ENCODE measurements around the gene ZNF770.
"Not testable (repeated sequence)": the region's sequence is repeated elsewhere in the genome, so short reads cannot be mapped to it uniquely, and the experiment has no call there.

ZNF770 gene

DNA sequence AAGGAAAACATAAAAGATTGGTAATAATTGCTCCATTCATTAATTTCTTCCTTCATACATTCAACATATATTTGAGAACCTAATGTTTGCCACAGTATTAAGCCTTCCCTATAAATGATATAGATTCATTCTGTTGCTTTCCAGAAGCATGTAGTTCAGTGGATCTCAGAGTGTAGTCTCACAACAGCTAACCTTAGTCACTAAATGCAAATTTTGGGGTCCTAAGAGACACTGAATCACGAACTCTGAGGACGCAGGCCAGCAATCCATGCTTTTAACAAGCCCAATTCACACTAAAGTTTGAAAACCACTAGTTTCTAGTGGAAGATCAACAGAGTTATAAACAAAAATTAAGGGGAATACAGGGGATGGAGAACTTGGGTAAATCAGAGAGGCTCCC is 11.3 kb downstream of the ZNF770 start:
- DNase-seq (ENCODE audit: low read depth in 2 of 2), result no peak

DNA sequence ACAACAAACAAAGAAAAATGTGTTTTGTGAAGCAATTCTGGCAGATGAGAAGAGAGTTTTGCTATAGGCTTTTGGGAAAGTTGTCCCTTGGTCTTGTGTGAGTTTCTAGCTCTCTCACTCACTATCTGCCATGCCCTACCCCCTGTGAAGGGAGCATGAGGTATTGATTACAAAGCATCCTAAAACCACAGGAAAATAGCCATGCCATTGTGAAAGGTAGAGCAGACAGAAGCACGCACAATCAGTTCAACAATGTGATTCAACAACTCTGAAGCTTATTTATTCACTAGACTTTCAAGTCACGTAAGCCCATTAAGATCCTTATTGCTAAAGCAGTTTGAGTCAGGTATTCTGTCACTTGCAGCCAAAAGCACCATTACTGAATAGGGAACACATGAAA is 12.0 kb downstream of the ZNF770 start:
- no peak for DNase-seq (ENCODE audit: low read depth in 2 of 2)

DNA sequence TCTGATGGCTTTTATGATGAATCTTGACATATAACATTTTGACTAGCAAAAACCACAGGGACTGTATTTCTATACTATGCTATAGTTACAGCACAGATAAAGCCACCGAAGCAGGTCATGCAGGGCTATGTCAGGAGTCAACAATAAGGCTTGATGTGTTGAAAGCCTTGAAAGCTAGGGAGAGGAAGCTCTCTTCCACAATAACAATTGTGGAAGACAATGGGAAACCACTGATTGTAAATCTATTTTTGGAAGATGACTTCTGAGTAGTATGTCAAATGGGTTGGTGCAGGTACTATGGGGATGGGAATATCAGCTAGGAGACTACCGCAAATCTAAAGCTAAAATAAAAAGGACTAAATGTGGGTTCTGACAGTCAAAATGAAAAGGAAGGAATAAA is 14.6 kb downstream of the ZNF770 start:
- no peak for DNase-seq (ENCODE audit: low read depth in 2 of 2)

DNA sequence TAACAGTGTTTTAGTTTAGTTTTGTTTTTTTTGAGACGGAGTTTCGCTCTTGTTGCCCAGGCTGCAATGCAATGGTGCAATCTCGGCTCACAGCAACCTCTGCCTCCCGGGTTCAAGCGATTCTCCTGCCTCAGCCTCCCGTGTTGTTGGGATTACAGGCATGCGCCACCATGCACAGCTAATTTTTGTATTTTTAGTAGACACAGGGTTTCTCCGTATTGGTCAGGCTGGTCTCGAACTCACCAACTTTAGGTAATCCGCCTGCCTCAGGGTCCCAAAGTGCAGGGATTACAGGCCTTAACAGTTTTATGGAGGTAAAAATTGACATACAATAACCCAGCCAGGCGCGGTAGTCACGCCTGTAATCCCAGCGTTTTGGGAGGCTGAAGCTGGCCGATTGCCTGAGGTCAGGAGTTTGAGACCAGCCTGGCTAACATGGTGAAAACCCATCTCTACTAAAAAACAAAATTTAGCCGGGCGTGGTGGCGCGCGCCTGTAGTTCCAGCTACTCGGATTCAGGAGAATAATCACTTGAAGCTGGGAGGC is 17.9 kb downstream of the ZNF770 start:
- DNase-seq (ENCODE audit: low read depth in 2 of 2), result not testable (repeated sequence)

DNA sequence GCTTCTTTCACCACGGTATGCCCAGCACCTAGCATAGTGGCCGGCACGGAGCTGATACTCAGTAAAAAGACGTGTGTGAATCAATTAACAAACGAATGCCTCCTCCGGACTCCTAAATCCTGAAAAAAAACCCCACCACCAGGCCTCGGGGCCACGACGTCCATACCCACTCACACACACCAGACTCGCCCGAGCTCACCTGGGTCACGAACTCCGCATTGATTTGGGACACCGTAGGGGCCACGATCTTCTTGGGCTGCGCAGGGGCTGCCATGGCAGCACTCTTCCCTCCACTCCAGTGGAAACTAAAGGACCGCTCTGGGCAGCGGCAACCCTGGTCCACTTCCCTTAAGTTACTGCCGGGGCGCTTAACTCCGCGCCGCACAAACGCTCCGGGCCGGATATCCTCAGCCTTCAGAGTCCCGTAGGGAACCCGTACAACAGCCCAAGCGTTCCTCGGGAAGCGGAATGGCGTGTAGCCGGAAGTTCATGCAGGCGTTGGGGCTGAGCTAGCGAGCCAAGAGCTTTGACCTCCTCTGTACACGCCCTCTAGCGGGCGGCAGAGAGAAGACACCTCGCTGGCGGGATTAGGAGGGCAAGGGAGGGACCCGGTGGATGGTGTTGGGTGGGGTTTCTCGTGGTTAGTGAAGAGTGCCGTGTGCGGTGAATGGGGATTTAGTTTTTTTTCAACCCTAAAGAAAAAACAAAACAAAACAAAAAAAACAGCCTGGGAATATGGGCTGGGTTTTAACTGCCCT is 18.6 kb downstream of the ZNF770 start, which contains the start of gene AQR:
Gene AQR, minus strand, starts transcription at position 403 of the 758 bp plus-strand sequence. Its CDS starts 129 bp downstream, at position 274.
- DNase-seq (ENCODE audit: low read depth in 2 of 2), result peak; percentile 81 to 90

DNA sequence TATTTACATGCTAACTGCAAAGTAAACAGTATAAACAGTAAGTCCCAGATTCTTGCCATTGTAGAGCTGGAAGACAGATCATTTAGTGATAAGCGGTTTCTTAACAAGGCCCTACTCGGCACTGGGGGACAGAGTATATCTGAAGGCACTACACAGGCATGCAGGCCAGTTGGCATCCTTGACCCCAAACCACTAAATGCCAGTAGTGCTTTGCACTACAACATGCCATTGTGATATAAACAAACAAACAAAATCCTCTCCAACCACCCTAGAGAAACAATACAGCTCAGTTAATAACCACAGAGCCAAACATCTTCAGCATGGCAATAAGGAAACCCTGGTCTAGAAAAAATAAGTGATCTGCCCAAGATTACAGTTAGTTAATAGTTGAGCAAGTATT is 23.8 kb downstream of the ZNF770 start:
- DNase-seq (ENCODE audit: low read depth in 2 of 2), result no peak

DNA sequence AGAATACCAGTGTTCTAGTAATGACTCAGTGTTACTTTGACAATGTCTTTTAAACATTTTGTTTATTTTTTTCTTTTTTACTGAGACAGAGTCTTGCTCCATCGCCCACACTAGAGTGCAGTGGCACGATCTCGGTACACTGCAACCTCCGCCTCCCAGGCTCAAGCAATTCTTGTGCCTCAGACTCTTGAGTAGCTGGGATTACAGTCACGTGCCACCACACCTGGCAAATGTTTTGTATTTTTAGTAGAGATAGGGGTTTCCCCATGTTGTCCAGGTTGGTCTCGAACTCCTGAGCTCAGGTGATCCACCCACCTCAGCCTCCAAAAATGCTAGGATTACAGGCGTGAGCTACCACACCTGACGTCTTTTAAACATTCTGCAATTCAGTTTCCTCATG is 34.2 kb downstream of the ZNF770 start:
- no peak for DNase-seq (ENCODE audit: low read depth in 2 of 2)

DNA sequence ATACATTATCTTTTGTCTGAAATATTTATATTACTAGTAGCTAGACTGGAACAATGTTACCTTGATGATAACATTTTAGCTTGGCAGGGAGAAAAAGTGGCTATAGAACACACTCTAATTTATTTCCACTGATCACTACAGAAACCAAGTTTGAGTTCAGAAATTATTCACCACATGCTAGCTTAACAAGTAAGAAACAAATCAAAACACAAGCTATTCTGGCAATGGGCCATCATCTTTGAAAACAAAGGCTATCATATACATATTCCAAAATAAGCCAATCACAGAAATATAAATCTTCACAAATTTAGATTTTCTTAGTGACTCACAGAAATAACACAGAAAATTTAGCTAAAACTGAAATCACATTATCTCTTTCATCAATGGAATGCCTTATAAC is 35.6 kb downstream of the ZNF770 start:
- DNase-seq (ENCODE audit: low read depth in 2 of 2), result no peak

DNA sequence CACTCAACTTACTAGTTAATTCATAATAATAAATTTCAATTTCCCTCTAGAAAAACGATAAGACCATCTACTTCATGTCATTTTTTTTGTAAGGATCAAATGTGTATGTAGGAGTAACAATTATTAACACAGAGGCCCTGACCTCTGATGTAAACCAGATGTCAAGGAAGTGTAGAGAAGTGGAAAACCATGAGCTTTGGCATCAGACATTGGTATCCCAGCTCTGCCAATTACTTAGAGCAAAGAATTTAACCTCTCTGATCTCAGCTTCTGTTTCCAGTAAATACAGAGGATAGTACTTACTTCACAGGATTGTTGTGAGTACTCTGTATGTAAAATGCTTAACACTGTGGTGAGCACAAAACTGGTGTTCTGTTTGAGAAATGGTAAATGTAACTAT is 36.1 kb downstream of the ZNF770 start:
- DNase-seq (ENCODE audit: low read depth in 2 of 2), result no peak

DNA sequence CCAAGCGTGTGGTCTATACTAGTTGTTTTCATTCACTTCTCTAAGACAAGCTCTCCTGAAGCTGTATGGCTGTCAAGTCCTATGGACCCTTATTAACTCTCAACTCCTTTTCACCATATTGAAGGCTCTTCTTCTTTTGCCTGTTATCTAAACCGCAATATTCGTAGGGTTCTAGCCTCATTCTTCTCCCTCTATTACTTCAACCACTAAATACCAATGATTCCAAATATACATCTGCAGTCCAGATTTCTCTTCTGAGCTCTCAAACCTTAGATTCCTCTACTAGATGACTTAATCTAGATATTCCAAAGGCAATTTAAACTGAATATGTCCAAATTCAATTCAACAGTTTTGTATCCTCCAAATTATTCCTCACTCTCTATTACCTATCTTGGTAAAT is 43.2 kb downstream of the ZNF770 start:
- no peak for DNase-seq (ENCODE audit: low read depth in 2 of 2)

DNA sequence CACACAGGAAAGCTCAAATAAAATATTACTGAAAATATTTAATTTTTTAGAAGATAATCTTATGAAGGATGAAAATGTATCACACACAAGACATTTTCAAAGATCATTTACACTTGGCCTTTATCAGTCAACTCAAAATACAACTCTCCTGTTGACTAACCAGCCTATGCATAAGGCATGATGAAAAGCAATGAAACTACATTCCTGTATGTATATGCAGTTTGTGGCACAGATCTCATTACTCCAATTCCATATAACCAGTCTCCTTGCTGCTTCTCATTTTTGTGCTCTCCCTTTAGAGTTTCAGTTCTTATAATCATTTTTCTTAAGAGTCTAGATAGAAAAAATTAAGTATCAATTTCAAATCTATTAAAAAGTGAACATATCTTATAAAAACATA is 44.4 kb downstream of the ZNF770 start:
- DNase-seq (ENCODE audit: low read depth in 2 of 2), result no peak

DNA sequence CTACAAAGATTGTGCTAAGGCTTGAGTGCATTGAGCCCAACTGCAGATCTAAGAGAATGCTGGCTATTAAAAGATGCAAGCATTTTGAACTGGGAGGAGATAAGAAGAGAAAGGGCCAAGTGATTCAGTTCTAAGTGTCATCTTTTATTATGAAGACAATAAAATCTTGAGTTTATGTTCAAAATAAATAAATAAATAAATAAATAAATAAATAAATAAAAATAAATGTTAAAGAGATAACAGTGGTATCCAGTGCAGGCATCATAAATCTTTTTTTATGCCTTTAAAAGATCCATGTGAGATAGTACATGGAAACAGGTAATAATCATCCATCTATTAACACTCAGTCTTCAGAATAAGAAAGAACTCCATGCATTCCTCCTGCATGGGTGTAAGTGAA is 44.8 kb downstream of the ZNF770 start:
- DNase-seq (ENCODE audit: low read depth in 2 of 2), result not testable (repeated sequence)

DNA sequence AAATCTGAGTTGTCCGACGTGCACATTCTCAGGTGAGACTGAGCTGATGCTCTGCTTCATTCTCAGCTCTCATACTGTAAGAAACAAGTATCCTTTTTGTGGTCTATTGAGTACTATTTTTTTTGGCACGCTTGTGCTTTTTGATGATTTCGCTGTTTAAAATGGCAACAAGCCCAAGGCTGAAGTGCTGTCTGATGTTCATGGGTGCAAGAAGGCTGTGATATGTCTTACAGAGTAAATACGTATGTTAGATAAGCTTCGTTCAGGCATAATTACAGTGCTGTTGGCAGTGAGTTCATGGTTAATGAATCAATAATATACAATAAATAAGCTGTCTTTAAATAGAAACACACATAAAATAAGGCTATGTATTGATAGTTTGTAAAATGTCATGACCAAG is 45.7 kb downstream of the ZNF770 start:
- no peak for DNase-seq (ENCODE audit: low read depth in 2 of 2)

DNA sequence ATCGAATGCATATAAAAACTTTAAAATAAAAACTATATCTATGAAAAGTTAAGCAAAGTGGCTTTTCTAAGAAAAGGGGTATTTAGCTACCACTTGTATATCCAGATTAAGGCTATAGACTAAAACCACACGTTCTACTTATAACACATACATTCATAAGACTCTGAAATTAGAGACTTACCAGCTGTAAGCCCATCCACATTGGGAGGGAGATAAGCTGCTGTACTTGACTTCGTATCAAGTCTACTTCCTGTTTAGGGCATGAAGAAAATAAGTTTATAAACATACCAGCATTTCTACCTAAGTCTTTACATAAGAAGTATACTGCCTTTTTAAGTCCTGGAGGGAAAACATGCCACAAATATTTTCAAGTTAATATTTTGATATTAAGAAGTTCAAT is 46.3 kb downstream of the ZNF770 start:
- DNase-seq (ENCODE audit: low read depth in 2 of 2), result no peak

DNA sequence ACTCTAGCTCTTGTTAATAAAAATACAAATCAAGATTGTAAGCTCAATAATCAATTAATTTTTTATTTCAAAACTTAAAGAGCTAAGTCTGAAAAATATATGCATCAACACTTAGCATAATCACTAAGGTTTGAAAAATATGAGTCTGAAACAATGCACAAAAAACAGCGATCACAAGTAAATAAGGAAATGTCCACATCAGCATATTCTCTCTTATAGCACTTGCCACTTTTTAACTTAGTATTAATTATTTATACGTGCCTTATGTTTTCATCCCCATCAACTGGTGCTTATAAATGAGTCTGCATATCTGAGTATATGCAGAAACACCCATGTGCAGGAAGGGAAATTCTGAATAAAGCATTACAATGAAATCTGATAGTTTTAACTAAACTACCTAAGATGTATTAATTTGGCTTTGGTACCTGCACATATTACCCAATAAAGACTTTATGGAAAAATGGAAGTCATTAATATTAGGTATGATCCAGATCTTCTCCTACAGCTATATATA is 46.8 kb downstream of the ZNF770 start:
- no peak for DNase-seq (ENCODE audit: low read depth in 2 of 2)

DNA sequence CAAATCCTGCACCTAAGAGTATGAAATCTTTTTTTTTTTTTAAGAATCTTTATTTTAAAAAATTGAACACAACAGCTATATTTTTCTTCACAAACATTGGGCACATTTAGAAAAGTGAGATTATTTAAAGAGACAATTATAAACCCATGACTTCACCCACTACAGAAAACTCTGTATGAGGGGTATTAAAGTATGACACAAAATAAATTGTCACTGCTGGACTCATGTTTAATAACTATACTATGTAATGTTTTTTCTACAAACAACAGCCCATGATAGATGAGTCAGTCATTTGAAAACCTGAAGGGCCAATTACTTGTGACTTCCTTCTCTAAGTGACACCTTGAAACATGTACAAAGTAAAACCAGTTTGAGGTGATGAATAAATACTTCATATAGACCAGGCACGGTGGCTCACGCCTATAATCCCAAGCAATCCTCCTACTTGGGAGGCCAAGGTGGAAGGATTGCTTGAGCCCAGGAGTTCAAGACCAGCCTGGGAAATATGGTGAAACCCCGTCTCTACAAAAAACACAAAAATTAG is 54.6 kb downstream of the ZNF770 start:
- DNase-seq (ENCODE audit: low read depth in 2 of 2), result no peak

DNA sequence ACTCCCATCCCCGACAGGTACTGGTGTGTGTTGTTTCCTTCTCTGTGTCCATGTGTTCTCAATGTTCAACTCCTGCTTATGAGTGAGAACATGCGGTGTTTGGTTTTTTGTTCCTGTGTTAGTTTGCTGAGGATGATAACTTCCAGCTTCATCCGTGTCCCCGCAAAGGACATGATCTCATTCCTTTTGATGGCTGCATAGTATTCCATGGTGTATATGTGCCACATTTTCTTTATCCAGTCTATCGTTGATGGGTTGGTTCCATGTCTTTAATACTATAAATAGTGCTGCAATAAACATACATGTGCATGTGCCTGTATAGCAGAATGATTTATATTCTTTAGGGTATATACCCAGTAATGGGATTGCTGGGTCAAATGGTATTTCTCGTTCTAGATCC is 59.7 kb downstream of the ZNF770 start:
- not testable (repeated sequence) for DNase-seq (ENCODE audit: low read depth in 2 of 2)

Data from stimulated activated CD4-positive, alpha-beta T cell treated with anti-CD3 and anti-CD28 coated beads, Interleukin-4, amount 100 ng/mL, for 48 hours (primary cell).